ENCODE data around the gene LINGO3.

GRCh38 chr19:2282862-2283237 lies 25.1 kb downstream of the LINGO3 start:
- TF ChIP-seq TAF1 (IDR thresholded peaks at IDR 0.05; ENCODE audit: borderline replicate concordance, low read depth, low read length) (no peak), POLR2A (IDR thresholded peaks at IDR 0.05; ENCODE audit: low read depth, low read length) (no peak)

All from GM12892 (cell line).